Measurements from ENCODE around the gene ODC1. TPM values are rescaled to one million over a fixed set of nuclear protein-coding genes. Genes with fewer than 3 reads are reported as not detected.

The ODC1 gene
- total RNA-seq, 2 donors from 2014 or later: 104 to 123 TPM

DNA sequence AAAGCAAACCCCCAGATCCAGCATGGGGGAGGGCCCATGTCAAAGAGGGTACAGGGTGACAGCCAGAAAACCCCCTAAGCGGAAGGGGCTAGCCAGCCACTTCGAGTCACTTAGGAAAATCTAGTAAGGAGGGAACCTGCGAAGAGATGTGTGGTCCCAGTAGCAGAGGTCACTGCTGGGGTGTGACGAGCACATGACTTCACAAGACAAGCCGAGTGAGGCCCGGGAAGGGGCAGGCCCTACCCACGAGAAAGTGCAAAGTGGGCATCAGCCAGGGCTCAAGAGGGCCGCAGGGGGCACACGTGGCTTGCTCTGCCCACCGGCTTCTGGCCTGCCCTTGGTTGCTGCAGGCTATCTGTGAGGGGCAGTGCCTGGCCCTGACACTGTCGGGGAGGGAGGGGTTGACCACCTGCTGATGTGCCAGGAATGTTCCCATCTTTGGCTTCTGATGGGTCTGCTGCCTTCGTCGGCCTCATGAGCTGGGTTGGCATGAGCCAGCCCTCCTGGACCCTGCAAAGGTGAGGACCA, 11.5 kb downstream of the ODC1 start:
- TF ChIP-seq, protein P1, sequence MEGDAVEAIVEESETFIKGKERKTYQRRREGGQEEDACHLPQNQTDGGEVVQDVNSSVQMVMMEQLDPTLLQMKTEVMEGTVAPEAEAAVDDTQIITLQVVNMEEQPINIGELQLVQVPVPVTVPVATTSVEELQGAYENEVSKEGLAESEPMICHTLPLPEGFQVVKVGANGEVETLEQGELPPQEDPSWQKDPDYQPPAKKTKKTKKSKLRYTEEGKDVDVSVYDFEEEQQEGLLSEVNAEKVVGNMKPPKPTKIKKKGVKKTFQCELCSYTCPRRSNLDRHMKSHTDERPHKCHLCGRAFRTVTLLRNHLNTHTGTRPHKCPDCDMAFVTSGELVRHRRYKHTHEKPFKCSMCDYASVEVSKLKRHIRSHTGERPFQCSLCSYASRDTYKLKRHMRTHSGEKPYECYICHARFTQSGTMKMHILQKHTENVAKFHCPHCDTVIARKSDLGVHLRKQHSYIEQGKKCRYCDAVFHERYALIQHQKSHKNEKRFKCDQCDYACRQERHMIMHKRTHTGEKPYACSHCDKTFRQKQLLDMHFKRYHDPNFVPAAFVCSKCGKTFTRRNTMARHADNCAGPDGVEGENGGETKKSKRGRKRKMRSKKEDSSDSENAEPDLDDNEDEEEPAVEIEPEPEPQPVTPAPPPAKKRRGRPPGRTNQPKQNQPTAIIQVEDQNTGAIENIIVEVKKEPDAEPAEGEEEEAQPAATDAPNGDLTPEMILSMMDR (IDR thresholded peaks at IDR 0.05): no peak
- peaks cover 22% of the 10 kb centered on the region for H3K36me3 ChIP-seq
- H3K27ac ChIP-seq: no peak overlapping the region
- no peaks in the 10 kb centered on the region for H3K9me3 ChIP-seq
- ATAC-seq (ENCODE audit: insufficient number of reproducible peaks, low FRiP score, low read depth): no peak
- H3K4me3 ChIP-seq: no peak overlapping the region
- no peaks in the 10 kb centered on the region for H3K27me3 ChIP-seq (replicated peaks; ENCODE audit: insufficient read depth)
- DNase-seq (ENCODE audit: low spot score): no peak
- H3K4me1 ChIP-seq (ENCODE audit: control insufficient read depth in 1 of 2, low read depth in 2 of 2): peaks cover 0 to 16% of the 10 kb centered on the region in 2 donors

DNA sequence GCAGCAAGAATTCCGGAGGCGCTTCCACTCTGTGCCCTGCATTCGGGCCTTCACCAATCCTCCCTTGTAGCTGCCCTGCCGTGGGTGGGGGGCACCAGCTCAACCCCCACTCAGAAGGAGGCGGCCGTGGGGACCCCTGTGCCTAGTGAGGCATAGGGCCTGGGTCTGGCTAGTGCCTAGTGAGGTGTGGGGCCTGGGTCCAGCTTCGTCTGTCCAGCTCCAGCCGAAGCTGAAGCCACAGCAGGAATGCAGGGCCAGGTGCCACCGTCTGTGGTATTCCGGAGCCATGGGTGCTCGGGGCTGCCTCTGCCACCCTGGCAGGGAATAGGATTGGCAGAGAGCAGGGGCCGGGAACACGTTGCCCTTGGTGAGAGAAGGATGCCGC, 12.3 kb downstream of the ODC1 start:
- no peak for DNase-seq (ENCODE audit: low spot score)
- Histone ChIP-seq H3K9me3 (no peaks in the 10 kb centered on the region), H3K27ac (no peak overlapping the region), H3K4me3 (no peak overlapping the region), H3K4me1 (ENCODE audit: control insufficient read depth in 1 of 2, low read depth in 2 of 2) (peaks cover 0 to 16% of the 10 kb centered on the region in 2 donors), H3K27me3 (replicated peaks; ENCODE audit: insufficient read depth) (no peaks in the 10 kb centered on the region), H3K36me3 (peaks cover 13% of the 10 kb centered on the region)
- no peak for ATAC-seq (ENCODE audit: insufficient number of reproducible peaks, low FRiP score, low read depth)
- TF ChIP-seq, protein P1 (IDR thresholded peaks at IDR 0.05): no peak

DNA sequence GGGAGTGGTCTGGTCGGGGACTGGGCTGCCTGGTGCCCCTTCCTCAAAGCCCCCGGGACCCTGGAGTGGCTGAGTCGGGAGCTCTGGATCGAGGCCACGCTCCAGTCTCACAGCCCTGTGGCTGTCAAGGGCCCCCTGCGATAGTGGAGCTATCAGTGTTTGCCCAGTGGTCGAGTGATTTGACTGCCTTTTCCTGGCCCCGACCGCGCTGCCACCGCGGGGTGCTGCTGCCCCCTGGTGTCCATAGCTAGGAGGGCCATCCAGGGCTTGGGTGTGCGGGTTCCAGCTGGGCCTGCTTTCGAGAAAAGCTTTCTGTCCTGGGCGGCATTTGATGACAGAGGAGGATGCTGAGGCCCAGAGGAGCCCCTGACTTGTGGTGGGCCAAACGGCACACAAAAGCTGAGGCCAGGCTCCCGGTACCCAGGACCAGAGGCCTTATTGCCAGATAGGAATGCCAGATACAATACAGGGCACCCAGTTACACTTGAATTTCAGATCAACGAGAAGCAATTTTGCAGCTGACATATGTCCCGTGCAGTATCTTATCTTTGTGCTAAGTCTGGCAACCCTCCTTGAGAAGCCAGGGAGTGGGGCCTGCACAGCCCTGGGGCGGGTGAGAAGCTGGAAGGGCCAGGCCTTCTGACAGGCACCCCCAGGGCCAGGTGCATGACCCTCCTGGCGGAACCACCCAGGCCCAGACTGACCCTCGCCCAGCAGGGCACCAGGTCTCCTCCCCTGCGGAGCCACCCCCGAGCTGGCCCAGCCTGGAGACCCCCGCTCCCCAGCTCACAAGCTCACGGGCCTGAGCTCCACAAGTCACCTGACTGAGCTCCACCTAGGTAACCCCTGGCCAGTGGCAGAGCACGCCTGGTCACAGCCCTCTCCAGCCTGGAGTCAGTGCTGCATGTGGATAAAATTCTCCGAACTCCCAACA, 13.0 kb downstream of the ODC1 start:
- Histone ChIP-seq H3K9me3 (no peaks in the 10 kb centered on the region), H3K27me3 (replicated peaks; ENCODE audit: insufficient read depth) (no peaks in the 10 kb centered on the region), H3K4me1 (ENCODE audit: control insufficient read depth in 1 of 2, low read depth in 2 of 2) (peaks cover 0 to 16% of the 10 kb centered on the region in 2 donors), H3K27ac (no peak overlapping the region), H3K36me3 (peaks cover 7% of the 10 kb centered on the region), H3K4me3 (no peak overlapping the region)
- TF ChIP-seq, protein P1 (IDR thresholded peaks at IDR 0.05): peak; percentile 98
- DNase-seq (ENCODE audit: low spot score): no peak
- ATAC-seq (ENCODE audit: insufficient number of reproducible peaks, low FRiP score, low read depth): no peak

DNA sequence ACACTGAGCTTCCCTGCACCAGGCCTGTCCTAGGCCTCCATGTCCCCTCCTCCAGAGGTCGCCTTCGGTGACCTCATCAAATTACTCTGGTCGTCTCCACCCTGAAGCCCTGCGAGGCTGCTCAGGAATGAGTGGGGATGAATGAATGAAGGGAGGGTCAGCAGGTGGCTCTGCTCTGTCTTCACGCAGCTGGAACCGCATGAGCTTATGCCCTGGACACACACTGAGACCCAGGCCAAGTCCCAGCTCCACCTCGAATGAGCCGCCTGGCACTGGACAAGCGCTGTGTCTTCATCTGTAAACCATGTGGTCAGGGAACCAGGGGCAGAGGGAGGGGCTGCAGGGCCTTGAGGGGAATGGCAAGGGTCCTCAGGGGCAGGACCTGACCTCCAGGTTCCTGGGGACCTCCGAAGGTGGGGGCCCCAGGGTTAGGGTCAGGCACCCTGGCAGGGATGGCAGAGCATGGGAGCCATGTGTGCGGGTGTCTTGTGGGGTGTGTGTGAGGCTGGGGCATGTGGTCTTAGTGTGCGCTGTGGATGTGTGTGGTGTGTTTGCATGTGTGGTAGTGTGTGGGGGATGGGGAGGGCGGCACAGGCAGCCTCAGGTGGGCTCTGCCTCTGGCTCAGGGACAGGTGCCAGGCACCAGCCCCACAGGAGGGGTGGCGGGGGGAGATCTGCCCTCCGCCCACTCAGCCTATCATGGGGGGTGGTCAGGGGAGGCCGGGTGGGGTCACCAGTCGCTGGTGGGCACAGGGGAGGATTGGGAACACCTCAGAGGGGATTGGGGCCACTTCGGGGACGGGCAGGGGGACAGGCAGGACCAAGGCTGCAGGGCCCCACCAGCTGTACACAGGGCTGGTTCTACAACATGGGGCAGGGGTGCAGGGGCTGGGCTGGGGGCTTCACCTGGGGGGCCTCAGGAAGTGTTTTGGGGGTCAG, 13.9 kb downstream of the ODC1 start:
- no peak overlapping the region for H3K27ac ChIP-seq
- no peaks in the 10 kb centered on the region for H3K36me3 ChIP-seq
- H3K27me3 ChIP-seq (replicated peaks; ENCODE audit: insufficient read depth): no peaks in the 10 kb centered on the region
- H3K9me3 ChIP-seq: no peaks in the 10 kb centered on the region
- H3K4me3 ChIP-seq: no peak overlapping the region
- H3K4me1 ChIP-seq (ENCODE audit: control insufficient read depth in 1 of 2, low read depth in 2 of 2): peaks cover 0 to 12% of the 10 kb centered on the region in 2 donors
- ATAC-seq (ENCODE audit: insufficient number of reproducible peaks, low FRiP score, low read depth) (no peak), DNase-seq (ENCODE audit: low spot score) (no peak)
- TF ChIP-seq, protein P1 (IDR thresholded peaks at IDR 0.05): no peak

All from thoracic aorta (tissue), 2 donors.